ENCODE data around the gene ARHGAP26.

DNA sequence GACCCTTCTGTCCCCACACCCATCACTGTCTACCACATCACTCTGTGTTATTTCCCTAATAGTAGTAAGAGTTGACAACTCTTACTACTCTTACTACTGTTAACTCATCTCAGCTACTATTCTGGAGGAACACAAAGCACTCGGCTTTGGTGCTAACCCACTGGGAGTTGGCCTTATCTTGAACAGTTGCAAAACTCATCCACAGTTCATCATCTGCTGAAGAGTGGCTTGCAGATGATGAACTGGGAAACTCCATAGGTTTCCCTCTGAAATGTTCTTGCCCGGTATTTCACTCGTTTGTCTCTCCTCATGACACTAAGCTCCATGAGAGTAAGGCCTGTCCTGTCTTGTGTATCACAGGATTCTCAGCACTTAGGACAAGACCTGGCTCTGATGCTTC lies 411.9 kb downstream of the ARHGAP26 start:
- TF ChIP-seq POLR2AphosphoS5 (IDR thresholded peaks at IDR 0.05; ENCODE audit: low read depth) (no peak), CREB1 (CRISPR knock-in tag; IDR thresholded peaks at IDR 0.05; ENCODE audit: low read depth) (no peak), EZH2phosphoT487 (IDR thresholded peaks at IDR 0.05; ENCODE audit: unreplicated experiment) (no peak), EZH2 (IDR thresholded peaks at IDR 0.05; ENCODE audit: low read depth, unreplicated experiment) (no peak), ZNF331 (CRISPR knock-in tag; IDR thresholded peaks at IDR 0.05; ENCODE audit: low read depth) (no peak), JUNB (IDR thresholded peaks at IDR 0.05; ENCODE audit: unreplicated experiment) (no peak)
- TF ChIP-seq, protein P1, sequence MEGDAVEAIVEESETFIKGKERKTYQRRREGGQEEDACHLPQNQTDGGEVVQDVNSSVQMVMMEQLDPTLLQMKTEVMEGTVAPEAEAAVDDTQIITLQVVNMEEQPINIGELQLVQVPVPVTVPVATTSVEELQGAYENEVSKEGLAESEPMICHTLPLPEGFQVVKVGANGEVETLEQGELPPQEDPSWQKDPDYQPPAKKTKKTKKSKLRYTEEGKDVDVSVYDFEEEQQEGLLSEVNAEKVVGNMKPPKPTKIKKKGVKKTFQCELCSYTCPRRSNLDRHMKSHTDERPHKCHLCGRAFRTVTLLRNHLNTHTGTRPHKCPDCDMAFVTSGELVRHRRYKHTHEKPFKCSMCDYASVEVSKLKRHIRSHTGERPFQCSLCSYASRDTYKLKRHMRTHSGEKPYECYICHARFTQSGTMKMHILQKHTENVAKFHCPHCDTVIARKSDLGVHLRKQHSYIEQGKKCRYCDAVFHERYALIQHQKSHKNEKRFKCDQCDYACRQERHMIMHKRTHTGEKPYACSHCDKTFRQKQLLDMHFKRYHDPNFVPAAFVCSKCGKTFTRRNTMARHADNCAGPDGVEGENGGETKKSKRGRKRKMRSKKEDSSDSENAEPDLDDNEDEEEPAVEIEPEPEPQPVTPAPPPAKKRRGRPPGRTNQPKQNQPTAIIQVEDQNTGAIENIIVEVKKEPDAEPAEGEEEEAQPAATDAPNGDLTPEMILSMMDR (conservative IDR thresholded peaks at IDR 0.05; ENCODE audit: low read depth in 2 of 2): no peak
- TF ChIP-seq, protein P2, sequence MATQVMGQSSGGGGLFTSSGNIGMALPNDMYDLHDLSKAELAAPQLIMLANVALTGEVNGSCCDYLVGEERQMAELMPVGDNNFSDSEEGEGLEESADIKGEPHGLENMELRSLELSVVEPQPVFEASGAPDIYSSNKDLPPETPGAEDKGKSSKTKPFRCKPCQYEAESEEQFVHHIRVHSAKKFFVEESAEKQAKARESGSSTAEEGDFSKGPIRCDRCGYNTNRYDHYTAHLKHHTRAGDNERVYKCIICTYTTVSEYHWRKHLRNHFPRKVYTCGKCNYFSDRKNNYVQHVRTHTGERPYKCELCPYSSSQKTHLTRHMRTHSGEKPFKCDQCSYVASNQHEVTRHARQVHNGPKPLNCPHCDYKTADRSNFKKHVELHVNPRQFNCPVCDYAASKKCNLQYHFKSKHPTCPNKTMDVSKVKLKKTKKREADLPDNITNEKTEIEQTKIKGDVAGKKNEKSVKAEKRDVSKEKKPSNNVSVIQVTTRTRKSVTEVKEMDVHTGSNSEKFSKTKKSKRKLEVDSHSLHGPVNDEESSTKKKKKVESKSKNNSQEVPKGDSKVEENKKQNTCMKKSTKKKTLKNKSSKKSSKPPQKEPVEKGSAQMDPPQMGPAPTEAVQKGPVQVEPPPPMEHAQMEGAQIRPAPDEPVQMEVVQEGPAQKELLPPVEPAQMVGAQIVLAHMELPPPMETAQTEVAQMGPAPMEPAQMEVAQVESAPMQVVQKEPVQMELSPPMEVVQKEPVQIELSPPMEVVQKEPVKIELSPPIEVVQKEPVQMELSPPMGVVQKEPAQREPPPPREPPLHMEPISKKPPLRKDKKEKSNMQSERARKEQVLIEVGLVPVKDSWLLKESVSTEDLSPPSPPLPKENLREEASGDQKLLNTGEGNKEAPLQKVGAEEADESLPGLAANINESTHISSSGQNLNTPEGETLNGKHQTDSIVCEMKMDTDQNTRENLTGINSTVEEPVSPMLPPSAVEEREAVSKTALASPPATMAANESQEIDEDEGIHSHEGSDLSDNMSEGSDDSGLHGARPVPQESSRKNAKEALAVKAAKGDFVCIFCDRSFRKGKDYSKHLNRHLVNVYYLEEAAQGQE (IDR thresholded peaks at IDR 0.05; ENCODE audit: unreplicated experiment): no peak
- TF ChIP-seq, protein P3, sequence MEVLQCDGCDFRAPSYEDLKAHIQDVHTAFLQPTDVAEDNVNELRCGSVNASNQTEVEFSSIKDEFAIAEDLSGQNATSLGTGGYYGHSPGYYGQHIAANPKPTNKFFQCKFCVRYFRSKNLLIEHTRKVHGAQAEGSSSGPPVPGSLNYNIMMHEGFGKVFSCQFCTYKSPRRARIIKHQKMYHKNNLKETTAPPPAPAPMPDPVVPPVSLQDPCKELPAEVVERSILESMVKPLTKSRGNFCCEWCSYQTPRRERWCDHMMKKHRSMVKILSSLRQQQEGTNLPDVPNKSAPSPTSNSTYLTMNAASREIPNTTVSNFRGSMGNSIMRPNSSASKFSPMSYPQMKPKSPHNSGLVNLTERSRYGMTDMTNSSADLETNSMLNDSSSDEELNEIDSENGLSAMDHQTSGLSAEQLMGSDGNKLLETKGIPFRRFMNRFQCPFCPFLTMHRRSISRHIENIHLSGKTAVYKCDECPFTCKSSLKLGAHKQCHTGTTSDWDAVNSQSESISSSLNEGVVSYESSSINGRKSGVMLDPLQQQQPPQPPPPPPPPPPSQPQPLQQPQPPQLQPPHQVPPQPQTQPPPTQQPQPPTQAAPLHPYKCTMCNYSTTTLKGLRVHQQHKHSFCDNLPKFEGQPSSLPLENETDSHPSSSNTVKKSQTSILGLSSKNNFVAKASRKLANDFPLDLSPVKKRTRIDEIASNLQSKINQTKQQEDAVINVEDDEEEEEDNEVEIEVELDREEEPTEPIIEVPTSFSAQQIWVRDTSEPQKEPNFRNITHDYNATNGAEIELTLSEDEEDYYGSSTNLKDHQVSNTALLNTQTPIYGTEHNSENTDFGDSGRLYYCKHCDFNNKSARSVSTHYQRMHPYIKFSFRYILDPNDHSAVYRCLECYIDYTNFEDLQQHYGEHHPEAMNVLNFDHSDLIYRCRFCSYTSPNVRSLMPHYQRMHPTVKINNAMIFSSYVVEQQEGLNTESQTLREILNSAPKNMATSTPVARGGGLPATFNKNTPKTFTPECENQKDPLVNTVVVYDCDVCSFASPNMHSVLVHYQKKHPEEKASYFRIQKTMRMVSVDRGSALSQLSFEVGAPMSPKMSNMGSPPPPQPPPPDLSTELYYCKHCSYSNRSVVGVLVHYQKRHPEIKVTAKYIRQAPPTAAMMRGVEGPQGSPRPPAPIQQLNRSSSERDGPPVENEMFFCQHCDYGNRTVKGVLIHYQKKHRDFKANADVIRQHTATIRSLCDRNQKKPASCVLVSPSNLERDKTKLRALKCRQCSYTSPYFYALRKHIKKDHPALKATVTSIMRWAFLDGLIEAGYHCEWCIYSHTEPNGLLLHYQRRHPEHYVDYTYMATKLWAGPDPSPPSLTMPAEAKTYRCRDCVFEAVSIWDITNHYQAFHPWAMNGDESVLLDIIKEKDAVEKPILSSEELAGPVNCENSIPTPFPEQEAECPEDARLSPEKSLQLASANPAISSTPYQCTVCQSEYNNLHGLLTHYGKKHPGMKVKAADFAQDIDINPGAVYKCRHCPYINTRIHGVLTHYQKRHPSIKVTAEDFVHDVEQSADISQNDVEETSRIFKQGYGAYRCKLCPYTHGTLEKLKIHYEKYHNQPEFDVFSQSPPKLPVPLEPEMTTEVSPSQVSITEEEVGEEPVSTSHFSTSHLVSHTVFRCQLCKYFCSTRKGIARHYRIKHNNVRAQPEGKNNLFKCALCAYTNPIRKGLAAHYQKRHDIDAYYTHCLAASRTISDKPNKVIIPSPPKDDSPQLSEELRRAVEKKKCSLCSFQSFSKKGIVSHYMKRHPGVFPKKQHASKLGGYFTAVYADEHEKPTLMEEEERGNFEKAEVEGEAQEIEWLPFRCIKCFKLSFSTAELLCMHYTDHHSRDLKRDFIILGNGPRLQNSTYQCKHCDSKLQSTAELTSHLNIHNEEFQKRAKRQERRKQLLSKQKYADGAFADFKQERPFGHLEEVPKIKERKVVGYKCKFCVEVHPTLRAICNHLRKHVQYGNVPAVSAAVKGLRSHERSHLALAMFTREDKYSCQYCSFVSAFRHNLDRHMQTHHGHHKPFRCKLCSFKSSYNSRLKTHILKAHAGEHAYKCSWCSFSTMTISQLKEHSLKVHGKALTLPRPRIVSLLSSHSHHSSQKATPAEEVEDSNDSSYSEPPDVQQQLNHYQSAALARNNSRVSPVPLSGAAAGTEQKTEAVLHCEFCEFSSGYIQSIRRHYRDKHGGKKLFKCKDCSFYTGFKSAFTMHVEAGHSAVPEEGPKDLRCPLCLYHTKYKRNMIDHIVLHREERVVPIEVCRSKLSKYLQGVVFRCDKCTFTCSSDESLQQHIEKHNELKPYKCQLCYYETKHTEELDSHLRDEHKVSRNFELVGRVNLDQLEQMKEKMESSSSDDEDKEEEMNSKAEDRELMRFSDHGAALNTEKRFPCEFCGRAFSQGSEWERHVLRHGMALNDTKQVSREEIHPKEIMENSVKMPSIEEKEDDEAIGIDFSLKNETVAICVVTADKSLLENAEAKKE (CRISPR knock-in tag; IDR thresholded peaks at IDR 0.05): no peak
- TF ChIP-seq, protein P4, sequence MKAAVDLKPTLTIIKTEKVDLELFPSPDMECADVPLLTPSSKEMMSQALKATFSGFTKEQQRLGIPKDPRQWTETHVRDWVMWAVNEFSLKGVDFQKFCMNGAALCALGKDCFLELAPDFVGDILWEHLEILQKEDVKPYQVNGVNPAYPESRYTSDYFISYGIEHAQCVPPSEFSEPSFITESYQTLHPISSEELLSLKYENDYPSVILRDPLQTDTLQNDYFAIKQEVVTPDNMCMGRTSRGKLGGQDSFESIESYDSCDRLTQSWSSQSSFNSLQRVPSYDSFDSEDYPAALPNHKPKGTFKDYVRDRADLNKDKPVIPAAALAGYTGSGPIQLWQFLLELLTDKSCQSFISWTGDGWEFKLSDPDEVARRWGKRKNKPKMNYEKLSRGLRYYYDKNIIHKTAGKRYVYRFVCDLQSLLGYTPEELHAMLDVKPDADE (IDR thresholded peaks at IDR 0.05): no peak

Measured in GM23338 (cell line).